Measurements from ENCODE around the gene CEP112.

- TF ChIP-seq CTCF (IDR thresholded peaks at IDR 0.05; ENCODE audit: low read length) = no peak
- TF ChIP-seq EZH2 (optimal IDR thresholded peaks at IDR 0.05; ENCODE audit: low read depth, low read length) = no peak
Observed at GRCh38 chr17:65588181-65588808, 603.6 kb downstream of the CEP112 start.

Data from MM.1S (cell line).